Trophoblast cell (in vitro differentiated cells and primary cell): Measurements from ENCODE around the gene PTPRT.

Source experiments
- DNase-seq, 2 donors: peaks; one replicate each; pipeline ENCODE4 v3.0.0-alpha.2; 2016
- H2AFZ ChIP-seq: 2 replicates; pipeline ENCODE4 v1.6.1; 2013; ENCODE audit warnings: low read length, moderate library complexity, mild to moderate bottlenecking; ENCODE audit not compliant: insufficient read depth, poor library complexity
- H2AK5ac ChIP-seq: 2 replicates; pipeline ENCODE4 v1.6.1; 2013; ENCODE audit warnings: mild to moderate bottlenecking, low read length
- H2BK120ac ChIP-seq: 2 replicates; pipeline ENCODE4 v1.6.1; 2013; ENCODE audit warnings: low read length, mild to moderate bottlenecking, moderate library complexity; ENCODE audit not compliant: insufficient read depth, poor library complexity
- H2BK12ac ChIP-seq: 2 replicates; pipeline ENCODE4 v1.6.1; 2013; ENCODE audit warnings: mild to moderate bottlenecking, low read length, moderate library complexity
- H2BK5ac ChIP-seq: 2 replicates; pipeline ENCODE4 v1.6.1; 2013; ENCODE audit warnings: low read length, low read depth, moderate library complexity, mild to moderate bottlenecking; ENCODE audit not compliant: poor library complexity
- H3K14ac ChIP-seq: 2 replicates; pipeline ENCODE4 v1.6.1; 2013; ENCODE audit warnings: mild to moderate bottlenecking, low read length
- H3K18ac ChIP-seq: 2 replicates; pipeline ENCODE4 v1.6.1; 2013; ENCODE audit warnings: mild to moderate bottlenecking, low read length
- H3K23ac ChIP-seq: 2 replicates; pipeline ENCODE4 v1.6.1; 2013; ENCODE audit warnings: low read length
- H3K27ac ChIP-seq: 2 replicates; pipeline ENCODE4 v1.5.1; 2013; ENCODE audit warnings: low read depth, mild to moderate bottlenecking, inconsistent platforms, low read length, moderate library complexity
- H3K27me3 ChIP-seq: 2 replicates; pipeline ENCODE4 v1.6.1; 2013; ENCODE audit warnings: inconsistent platforms, mild to moderate bottlenecking, low read length, moderate library complexity; ENCODE audit not compliant: insufficient read depth
- H3K36me3 ChIP-seq, 2 experiments: 1 replicate in 1 of 2; 2 replicates in 1 of 2; pipeline ENCODE4 v1.6.1; 2013; ENCODE audit warnings: low read length in 2 of 2, mild to moderate bottlenecking in 2 of 2, moderate library complexity in 1 of 2; ENCODE audit not compliant: insufficient read depth in 2 of 2, control insufficient read depth in 1 of 2
- H3K4ac ChIP-seq: 2 replicates; pipeline ENCODE4 v1.6.1; 2013; ENCODE audit warnings: low read depth, mild to moderate bottlenecking, low read length, moderate library complexity
- H3K4me1 ChIP-seq, 2 experiments: 1 replicate in 1 of 2; 2 replicates in 1 of 2; pipeline ENCODE4 v1.6.1; 2013; ENCODE audit warnings: low read length in 2 of 2, mild to moderate bottlenecking in 2 of 2, moderate library complexity in 1 of 2; ENCODE audit not compliant: insufficient read depth in 2 of 2, control insufficient read depth in 1 of 2
- H3K4me2 ChIP-seq: 2 replicates; pipeline ENCODE4 v1.6.1; 2013; ENCODE audit warnings: inconsistent platforms, mild to moderate bottlenecking, low read length, moderate library complexity
- H3K4me3 ChIP-seq: 2 replicates; pipeline ENCODE4 v1.5.1; 2013; ENCODE audit warnings: mild to moderate bottlenecking, low read depth, low read length, inconsistent platforms
- H3K79me1 ChIP-seq: one replicate; pipeline ENCODE4 v1.6.1; 2013; ENCODE audit warnings: low read length
- H3K79me2 ChIP-seq: 2 replicates; pipeline ENCODE4 v1.6.1; 2013; ENCODE audit warnings: low read length, mild to moderate bottlenecking; ENCODE audit not compliant: control insufficient read depth, insufficient read depth, poor library complexity
- H3K9ac ChIP-seq: 2 replicates; pipeline ENCODE4 v1.6.1; 2013; ENCODE audit warnings: mild to moderate bottlenecking, low read length
- H3K9me3 ChIP-seq: 2 replicates; pipeline ENCODE4 v1.6.1; 2013; ENCODE audit warnings: low read depth, mild to moderate bottlenecking, control low read depth, inconsistent platforms, low read length; ENCODE audit not compliant: insufficient read depth
- H4K12ac ChIP-seq: 2 replicates; pipeline ENCODE4 v1.6.1; 2013; ENCODE audit warnings: low read depth, mild to moderate bottlenecking, low read length, moderate library complexity
- H4K8ac ChIP-seq: 2 replicates; pipeline ENCODE4 v1.6.1; 2013; ENCODE audit warnings: low read depth, mild to moderate bottlenecking, low read length, moderate library complexity
- H4K91ac ChIP-seq: one replicate; pipeline ENCODE4 v1.6.1; 2013; ENCODE audit warnings: low read depth, mild to moderate bottlenecking, low read length, moderate library complexity
- WGBS: extraction: QIAGEN DNeasy Blood & Tissue Kit; methylation state at CpG from one replicate; pipeline ENCODE4 v1.1.7; 2013; ENCODE audit warnings: missing lambda C conversion rate; ENCODE audit not compliant: insufficient read length, insufficient coverage; ENCODE audit errors: extremely low coverage; 5-methylcytosine and 5-hydroxymethylcytosine counted together

PTPRT gene

DNA sequence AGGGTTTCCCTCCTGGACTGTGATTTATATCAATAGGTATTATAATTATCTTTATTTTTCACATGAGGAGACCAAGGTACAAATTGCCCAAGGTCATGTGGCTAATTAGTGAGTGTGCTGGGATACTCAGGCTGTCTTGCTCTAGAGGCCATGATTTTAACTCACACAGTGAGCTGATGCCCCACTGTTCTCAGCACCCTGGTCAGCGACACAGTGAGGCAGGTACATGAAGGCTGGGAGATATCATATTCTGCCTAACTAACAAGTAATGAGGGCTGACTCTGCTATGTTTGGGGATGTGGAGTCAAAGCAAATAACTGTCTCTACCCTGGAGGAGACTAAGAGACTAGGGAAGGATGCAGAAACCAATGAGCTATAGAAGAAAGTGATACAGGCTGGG is 501.1 kb downstream of the PTPRT start:
- no peak overlapping the region for H3K9ac ChIP-seq
- no peaks in the 10 kb centered on the region for H3K36me3 ChIP-seq
- no peak overlapping the region for H4K8ac ChIP-seq
- no peak overlapping the region for H2BK120ac ChIP-seq
- no peak overlapping the region for H2AK5ac ChIP-seq
- no peaks in the 10 kb centered on the region for H3K79me2 ChIP-seq
- no peak overlapping the region for H3K18ac ChIP-seq
- H3K14ac ChIP-seq: no peak overlapping the region
- no peak overlapping the region for H3K23ac ChIP-seq
- no peak overlapping the region for H2BK12ac ChIP-seq
- WGBS: no CpG with 5 or more reads among the region's 1 CpG
- H3K27ac ChIP-seq: no peak overlapping the region
- H3K27me3 ChIP-seq: no peaks in the 10 kb centered on the region
- no peak overlapping the region for H2AFZ ChIP-seq
- H3K4ac ChIP-seq: no peak overlapping the region
- no peak overlapping the region for H3K4me2 ChIP-seq
- DNase-seq: peak in 1 of 2 donors; percentile 3
- H3K9me3 ChIP-seq: no peaks in the 10 kb centered on the region
- H4K91ac ChIP-seq: no peak overlapping the region
- H3K79me1 ChIP-seq: no peaks in the 10 kb centered on the region
- no peak overlapping the region for H3K4me3 ChIP-seq
- H4K12ac ChIP-seq: no peak overlapping the region
- no peaks in the 10 kb centered on the region for H3K4me1 ChIP-seq
- no peak overlapping the region for H2BK5ac ChIP-seq

DNA sequence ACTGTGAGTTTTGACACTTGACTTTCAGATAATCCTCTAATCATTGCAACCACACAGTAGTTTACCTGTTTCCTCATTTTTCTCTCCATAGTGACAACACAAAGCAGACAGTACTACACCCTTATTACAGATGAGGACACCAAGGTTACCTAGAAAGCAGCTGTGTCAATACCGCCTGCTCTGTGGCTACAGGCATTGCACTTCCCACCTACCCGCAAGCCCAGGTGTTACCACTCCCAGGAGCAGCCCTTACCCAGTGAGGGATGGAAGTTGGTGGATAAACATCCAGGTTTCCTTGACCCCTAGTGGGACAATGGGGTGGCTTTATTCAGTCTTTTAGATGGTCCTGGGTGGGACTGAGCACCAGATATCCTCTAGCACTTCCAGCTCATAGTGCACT is 503.6 kb downstream of the PTPRT start:
- no peak overlapping the region for H2AK5ac ChIP-seq
- H3K27me3 ChIP-seq: no peaks in the 10 kb centered on the region
- H2AFZ ChIP-seq: no peak overlapping the region
- H3K4me2 ChIP-seq: no peak overlapping the region
- no peak overlapping the region for H2BK5ac ChIP-seq
- no peak overlapping the region for H3K14ac ChIP-seq
- H3K4me3 ChIP-seq: no peak overlapping the region
- WGBS: no CpG with 5 or more reads among the region's 2 CpGs
- no peaks in the 10 kb centered on the region for H3K79me2 ChIP-seq
- no peak overlapping the region for H3K18ac ChIP-seq
- no peak overlapping the region for H4K12ac ChIP-seq
- no peak overlapping the region for H3K27ac ChIP-seq
- no peaks in the 10 kb centered on the region for H3K9me3 ChIP-seq
- no peak for DNase-seq
- H4K8ac ChIP-seq: no peak overlapping the region
- H4K91ac ChIP-seq: no peak overlapping the region
- no peak overlapping the region for H2BK120ac ChIP-seq
- peaks cover 7 to 10% of the 10 kb centered on the region in 2 experiments for H3K4me1 ChIP-seq
- no peak overlapping the region for H3K9ac ChIP-seq
- no peaks in the 10 kb centered on the region for H3K79me1 ChIP-seq
- no peak overlapping the region for H3K4ac ChIP-seq
- H3K36me3 ChIP-seq: no peaks in the 10 kb centered on the region
- H3K23ac ChIP-seq: no peak overlapping the region
- no peak overlapping the region for H2BK12ac ChIP-seq

DNA sequence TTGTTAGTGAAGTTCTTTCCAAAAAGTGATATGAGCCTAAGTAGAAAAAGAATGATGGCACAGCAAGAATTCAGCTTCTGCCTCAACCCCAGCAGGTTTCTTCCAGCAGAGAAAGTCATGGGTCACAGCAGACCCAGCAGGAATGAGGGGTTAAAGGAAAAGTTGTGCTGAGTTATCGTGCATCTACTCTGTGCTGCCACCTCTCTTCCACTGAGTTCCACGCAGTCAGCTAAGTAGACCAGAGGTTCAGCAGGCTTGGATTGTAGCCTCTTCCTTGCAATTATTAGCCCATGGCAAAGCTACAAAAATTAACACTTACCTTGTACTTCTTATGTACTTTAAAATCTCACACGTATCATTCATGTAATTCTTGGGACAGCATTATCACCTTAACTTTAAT is 510.8 kb downstream of the PTPRT start:
- no peak overlapping the region for H3K23ac ChIP-seq
- no peak overlapping the region for H4K8ac ChIP-seq
- WGBS: no CpG with 5 or more reads among the region's 3 CpGs
- no peak overlapping the region for H2BK12ac ChIP-seq
- no peak for DNase-seq
- H3K4ac ChIP-seq: no peak overlapping the region
- no peak overlapping the region for H3K9ac ChIP-seq
- H4K12ac ChIP-seq: no peak overlapping the region
- no peak overlapping the region for H2BK5ac ChIP-seq
- H2AFZ ChIP-seq: no peak overlapping the region
- no peak overlapping the region for H3K14ac ChIP-seq
- no peaks in the 10 kb centered on the region for H3K79me1 ChIP-seq
- H2AK5ac ChIP-seq: no peak overlapping the region
- H3K4me2 ChIP-seq: no peak overlapping the region
- no peak overlapping the region for H3K27ac ChIP-seq
- H3K4me1 ChIP-seq: peaks cover 7 to 10% of the 10 kb centered on the region in 2 experiments
- H3K18ac ChIP-seq: no peak overlapping the region
- no peaks in the 10 kb centered on the region for H3K9me3 ChIP-seq
- no peaks in the 10 kb centered on the region for H3K36me3 ChIP-seq
- no peak overlapping the region for H2BK120ac ChIP-seq
- H3K27me3 ChIP-seq: no peaks in the 10 kb centered on the region
- H3K79me2 ChIP-seq: no peaks in the 10 kb centered on the region
- no peak overlapping the region for H3K4me3 ChIP-seq
- no peak overlapping the region for H4K91ac ChIP-seq

GRCh38 chr20:42656130-42656529 is 533.6 kb downstream of the PTPRT start:
- Histone ChIP-seq H3K36me3 (no peaks in the 10 kb centered on the region), H4K12ac (no peak overlapping the region), H3K79me2 (no peaks in the 10 kb centered on the region), H2BK5ac (no peak overlapping the region), H2AFZ (no peak overlapping the region), H3K4me3 (no peak overlapping the region), H3K9ac (no peak overlapping the region), H3K18ac (no peak overlapping the region), H4K91ac (no peak overlapping the region), H3K79me1 (no peaks in the 10 kb centered on the region), H2AK5ac (no peak overlapping the region), H3K4ac (no peak overlapping the region), H3K4me1 (no peaks in the 10 kb centered on the region), H3K9me3 (no peaks in the 10 kb centered on the region), H3K27ac (no peak overlapping the region), H4K8ac (no peak overlapping the region), H3K14ac (no peak overlapping the region), H3K23ac (no peak overlapping the region), H3K27me3 (no peaks in the 10 kb centered on the region), H3K4me2 (no peak overlapping the region), H2BK120ac (no peak overlapping the region), H2BK12ac (no peak overlapping the region)
- DNase-seq: no peak
- WGBS: no CpG with 5 or more reads among the region's 2 CpGs
